GM21423 (cell line): ENCODE results near the gene C9.
"Not testable (repeated sequence)": the region's sequence is repeated elsewhere in the genome, so short reads cannot be mapped to it uniquely, and the experiment has no call there.

Experiments used
- ATAC-seq: cut with Tn5 transposase; IDR thresholded peaks from one replicate; pipeline ENCODE4 v1.9.1; 2021; ENCODE audit warnings: mild to moderate bottlenecking, moderate library complexity; ENCODE audit not compliant: unreplicated experiment

C9 gene

GRCh38 chr5:39364367-39364766 lies at the start of gene C9:
C9 (minus strand) TSS chr5:39364495; CDS start chr5:39364464, 31 bp downstream.
- ATAC-seq = no peak

DNA sequence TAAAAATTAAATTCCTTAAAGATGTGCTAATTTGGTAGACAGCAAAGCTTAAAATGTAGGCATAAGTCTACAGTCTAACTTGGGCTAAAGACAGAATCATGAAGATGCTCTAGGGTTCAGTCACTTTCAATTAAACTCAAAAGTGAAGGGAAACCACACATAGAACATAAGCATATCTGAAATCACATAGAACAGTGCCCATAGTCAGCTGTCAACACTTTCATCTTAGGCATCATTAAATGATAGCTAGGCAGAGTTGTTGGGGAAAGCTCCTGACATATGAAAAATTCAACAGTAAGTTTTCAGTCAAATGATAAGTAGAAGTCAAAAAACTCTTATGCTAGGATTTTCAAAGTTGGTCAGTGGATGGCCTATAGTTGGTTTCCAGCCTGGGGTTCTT lies 49.5 kb upstream of the C9 start:
- no peak for ATAC-seq

GRCh38 chr5:39412721-39413394 lies 48.6 kb upstream of the C9 start:
- ATAC-seq = no peak

- no peak for ATAC-seq
Measured at GRCh38 chr5:39411985-39412384, 47.7 kb upstream of the C9 start.

GRCh38 chr5:39411061-39411460 lies 46.8 kb upstream of the C9 start:
- no peak for ATAC-seq

GRCh38 chr5:39409033-39409432 lies 44.7 kb upstream of the C9 start:
- no peak for ATAC-seq

- no peak for ATAC-seq
Measured at GRCh38 chr5:39405083-39405843, 41.0 kb upstream of the C9 start.

DNA sequence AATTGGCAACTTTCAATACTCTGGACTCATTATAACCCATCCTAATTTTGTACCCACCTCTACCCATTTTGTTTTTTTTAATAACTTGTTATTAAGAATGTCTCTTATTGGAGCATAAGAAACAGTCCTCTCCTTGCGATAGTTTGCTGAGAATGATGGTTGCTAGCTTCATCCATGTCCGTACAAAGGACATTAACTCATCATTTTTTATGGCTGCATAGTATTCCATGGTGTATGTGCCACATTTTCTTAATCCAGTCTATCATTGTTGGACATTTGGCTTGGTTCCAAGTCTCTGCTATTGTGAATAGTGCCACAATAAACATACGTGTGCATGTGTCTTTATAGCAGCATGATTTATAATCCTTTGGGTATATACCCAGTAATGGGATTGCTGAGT lies 39.5 kb upstream of the C9 start:
- not testable (repeated sequence) for ATAC-seq

GRCh38 chr5:39402140-39402539 lies 37.8 kb upstream of the C9 start:
- ATAC-seq = not testable (repeated sequence)

DNA sequence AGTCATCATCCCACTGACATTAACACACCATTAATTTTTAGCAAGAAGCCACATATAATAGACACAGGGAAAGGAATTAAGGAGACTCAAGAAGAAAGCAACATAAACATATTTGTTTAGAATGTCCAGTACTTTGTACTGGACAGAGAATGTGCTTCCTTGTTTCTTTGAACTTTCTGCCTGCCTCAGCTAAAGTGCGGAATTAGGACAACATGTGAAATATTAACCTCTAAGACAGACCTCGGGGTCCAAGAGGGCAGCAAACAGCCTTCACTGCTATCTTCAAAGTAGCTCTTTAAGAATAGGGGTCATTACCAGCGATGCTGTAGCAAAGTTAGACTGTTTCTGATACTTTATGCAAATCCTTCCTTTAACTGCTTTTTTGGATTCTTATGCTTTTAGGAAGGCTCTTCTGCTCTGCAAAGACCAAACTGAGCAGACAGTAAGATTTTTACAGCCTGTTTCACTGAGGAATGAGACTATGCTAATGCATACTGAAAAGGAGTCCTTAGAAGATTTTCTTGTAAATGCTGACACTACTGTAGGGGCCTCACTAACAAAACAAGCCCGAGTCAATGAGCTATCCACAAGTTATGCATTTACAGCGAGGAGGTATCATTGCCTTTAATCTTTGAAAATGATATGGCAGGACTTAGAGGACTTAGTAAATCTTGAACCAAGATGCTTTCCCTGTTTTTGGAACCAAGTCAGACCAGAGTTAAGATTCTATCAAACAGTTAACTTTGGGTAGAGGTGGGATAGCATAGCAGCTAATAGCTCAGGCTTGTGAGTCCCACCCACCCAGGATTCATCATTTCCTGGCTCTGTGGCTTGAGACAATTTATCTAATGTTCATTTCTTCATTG lies 36.7 kb upstream of the C9 start:
- no peak for ATAC-seq

DNA sequence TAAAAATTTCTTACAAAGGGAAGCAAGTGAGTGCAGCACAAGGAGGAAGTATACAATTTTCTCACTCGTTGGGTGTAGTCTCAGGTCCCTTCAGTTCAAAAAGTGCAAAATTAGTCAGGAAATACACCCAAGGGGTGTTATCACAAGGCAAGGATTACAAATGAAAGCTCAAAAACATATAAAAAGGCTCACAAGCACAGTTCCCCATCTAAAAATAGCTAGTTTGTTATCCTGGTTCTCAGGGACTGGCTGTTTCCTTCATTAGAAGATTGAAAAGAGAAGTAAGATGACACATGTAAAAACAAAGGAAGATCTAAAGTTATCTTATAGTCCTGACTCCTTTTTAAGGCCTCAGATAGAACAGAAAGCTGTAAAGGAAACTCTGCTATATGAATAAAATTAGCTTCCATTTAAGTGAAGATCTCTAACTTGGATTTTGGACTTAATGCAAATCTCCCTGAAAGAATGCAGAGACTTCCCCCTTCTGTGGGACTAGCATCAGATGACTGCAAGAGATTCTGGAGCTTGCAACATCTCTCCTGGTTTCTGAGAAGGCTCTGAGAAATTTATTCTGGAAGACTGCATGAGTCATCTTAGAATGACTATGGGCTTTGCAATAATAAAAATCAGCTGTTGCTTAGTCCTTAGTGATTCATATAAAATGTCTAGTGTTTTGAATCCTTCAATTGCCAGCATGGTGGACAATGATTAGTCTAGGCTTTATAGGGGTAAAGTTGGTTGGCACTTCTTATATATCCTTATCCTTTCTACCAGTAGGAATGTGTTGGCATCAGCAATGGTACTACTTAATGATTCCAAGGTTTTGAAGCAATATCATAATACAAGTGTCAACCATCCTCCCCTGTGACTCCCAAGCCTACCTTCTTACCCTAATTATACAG lies 35.1 kb upstream of the C9 start:
- ATAC-seq = no peak

GRCh38 chr5:39396843-39397242 lies 32.5 kb upstream of the C9 start:
- ATAC-seq = no peak

GRCh38 chr5:39395521-39395920 lies 31.2 kb upstream of the C9 start:
- ATAC-seq = no peak

DNA sequence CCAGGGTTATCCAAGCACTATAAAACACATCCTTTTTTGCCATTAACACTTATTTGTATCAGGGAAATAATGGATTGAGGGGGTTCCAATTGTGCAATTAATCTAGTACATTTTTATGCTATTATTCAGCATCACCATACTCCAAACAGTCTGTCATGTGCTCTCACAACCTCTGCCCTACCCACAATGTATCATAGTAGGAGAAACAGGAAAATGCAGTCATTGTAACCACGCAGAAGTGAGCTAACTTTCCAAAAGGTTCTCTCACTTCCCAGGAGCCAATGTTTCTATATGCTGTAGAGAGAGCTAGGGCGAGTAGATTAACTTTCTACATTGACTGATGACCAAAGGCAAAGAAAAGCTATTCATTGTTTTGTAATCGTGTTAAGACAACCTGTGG lies 30.7 kb upstream of the C9 start:
- no peak for ATAC-seq

GRCh38 chr5:39390945-39391344 lies 26.6 kb upstream of the C9 start:
- ATAC-seq = no peak

- ATAC-seq = no peak
Measured at GRCh38 chr5:39387293-39387692, 23.0 kb upstream of the C9 start.

DNA sequence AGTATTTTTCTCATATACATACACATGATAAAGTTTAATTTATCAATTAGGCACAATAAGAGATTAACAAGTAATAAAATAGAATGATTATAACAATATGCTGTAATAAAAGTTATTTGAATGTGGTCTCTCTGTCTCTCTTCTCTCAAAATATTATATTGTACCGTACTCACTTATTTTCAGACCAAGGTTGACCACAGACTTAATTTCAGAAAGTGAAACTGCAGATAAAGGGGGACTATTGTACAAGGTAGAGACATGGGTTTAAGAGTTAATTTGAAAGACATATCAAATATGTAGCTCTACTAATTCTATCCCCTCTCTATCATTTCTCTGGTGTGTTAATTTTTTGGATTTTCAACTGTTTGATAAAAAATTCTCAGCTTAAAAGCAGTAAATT lies 20.0 kb upstream of the C9 start:
- no peak for ATAC-seq

DNA sequence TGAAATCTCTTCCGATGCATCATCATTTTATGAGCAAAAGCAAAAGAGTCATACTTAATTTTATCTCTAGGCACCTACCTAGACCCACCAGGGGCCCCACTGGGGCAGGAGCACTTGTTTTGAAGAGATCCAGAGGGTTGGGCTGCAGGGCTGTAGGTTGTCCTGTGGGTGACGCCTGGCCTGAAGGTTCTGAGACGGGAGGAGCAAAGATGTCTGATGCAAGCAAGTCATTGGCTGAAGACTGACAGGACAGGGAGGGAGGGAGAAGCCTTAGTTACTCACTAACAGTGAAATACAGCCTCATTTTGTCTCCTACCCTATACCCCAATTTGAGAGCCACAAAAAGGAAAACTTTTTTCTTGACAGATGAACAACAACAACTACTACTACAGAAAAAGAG lies 17.1 kb upstream of the C9 start:
- no peak for ATAC-seq

- no peak for ATAC-seq
Measured at GRCh38 chr5:39379693-39380092, 15.4 kb upstream of the C9 start.

- no peak for ATAC-seq
Measured at GRCh38 chr5:39377613-39378012, 13.3 kb upstream of the C9 start.

DNA sequence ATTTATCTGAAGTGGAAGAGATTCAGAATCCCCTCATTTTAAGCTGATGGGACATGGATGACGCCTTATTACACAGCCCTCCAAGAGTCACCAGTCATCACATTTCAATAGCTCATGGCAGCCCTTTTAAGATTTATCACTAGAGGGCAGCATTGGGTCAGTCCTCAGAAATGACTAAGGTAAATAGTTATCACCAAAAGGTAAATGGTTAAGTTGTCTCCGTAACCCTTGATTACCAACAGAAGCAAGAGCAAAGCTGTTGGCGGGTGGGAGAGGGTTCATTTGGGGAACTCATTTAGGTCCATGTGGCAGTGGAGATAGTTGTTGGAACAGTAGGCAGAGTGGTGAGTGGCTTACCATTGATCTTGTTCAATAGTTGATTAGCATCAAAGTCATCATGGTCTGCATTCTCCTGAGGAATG lies 12.0 kb upstream of the C9 start:
- ATAC-seq = peak; percentile 73
